HG02870 (cell line): ENCODE data around the gene GLCE.

Source experiments
- ATAC-seq: cut with Tn5 transposase; IDR thresholded peaks from one replicate; pipeline ENCODE4 v1.9.1; 2021; ENCODE audit warnings: mild to moderate bottlenecking, moderate library complexity; ENCODE audit not compliant: unreplicated experiment

The GLCE gene

GRCh38 chr15:69314131-69314530 is 153.7 kb downstream of the GLCE start:
- no peak for ATAC-seq

DNA sequence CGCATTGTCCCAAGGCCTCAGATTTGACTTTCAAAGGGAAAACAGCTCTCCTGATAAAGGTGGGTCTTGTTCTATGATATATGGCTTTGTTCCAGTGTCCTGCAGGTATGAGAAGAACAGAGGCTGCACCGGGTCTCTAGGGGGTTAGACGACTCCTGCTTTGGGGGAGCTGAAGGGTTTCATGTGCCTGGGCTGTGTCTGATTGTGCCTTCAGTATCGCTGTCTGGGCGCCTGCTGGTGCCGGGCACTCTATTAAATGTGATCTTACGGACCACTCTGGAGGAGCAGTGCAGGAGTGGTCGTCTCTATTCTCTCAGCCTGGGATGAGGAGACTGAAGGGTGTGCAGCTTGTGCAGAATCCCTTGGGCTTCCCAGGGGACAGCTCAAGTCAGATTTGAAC is 154.3 kb downstream of the GLCE start:
- no peak for ATAC-seq

GRCh38 chr15:69315402-69316110 is 155.1 kb downstream of the GLCE start:
- ATAC-seq: no peak

DNA sequence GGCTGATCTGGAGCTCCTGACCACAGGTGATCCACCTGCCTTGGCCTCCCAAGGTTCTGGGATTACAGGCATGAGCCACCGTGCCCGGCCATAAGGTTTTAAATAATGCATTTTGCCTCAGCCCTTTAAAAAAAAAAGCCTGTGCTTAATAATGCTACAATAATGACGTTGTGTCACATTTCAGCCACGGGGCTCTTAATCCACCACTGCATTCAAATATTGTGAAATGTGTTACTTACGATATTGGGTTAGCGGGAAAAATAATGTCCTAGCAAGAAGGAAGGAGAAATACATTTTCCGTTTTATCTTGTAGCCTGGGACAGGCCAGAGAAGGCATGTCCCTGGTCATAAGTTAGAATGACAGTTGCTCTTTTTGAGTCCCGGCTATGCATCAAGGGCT is 155.9 kb downstream of the GLCE start:
- no peak for ATAC-seq

DNA sequence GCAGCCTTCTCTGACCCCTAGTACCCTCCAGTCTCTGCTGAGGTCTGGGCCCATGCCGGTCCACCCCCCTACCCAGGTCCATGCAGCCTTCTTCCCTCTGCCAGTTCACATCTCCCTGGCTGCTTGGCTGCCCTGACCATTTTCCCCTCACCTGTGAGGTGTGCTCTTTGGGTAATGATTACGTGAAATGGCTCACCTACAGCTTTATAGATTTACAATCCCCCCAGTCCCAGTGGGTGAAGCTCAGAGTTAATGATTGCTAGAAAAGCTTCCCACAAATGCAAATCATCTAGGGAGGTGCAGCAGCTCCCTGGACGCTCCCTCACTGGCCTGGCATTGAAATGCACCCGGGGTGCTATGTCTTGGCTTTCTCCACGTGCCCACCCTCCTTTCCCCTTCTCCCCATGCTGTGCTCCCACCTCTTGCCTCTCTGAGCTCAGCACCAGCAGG is 157.0 kb downstream of the GLCE start:
- ATAC-seq: no peak

DNA sequence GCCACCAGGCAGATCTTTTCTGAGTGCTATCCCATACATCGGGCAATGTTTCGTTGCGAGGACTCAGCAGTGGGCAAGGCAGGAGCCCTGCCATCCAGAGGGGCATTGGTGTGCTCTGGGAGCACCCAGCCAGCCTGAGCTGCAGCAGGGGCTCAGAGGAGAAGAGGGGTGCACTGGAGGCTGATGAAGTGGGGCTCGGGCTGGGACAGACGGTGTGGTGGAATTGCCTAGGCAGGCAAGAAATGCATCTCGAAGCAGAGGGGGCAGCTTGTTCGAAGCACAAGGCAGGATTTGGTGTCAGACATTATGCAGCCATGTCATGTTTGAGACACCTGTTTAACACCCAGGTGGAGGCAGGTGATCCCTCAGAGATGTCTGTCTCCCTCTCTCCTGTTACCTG is 157.6 kb downstream of the GLCE start:
- ATAC-seq: no peak

DNA sequence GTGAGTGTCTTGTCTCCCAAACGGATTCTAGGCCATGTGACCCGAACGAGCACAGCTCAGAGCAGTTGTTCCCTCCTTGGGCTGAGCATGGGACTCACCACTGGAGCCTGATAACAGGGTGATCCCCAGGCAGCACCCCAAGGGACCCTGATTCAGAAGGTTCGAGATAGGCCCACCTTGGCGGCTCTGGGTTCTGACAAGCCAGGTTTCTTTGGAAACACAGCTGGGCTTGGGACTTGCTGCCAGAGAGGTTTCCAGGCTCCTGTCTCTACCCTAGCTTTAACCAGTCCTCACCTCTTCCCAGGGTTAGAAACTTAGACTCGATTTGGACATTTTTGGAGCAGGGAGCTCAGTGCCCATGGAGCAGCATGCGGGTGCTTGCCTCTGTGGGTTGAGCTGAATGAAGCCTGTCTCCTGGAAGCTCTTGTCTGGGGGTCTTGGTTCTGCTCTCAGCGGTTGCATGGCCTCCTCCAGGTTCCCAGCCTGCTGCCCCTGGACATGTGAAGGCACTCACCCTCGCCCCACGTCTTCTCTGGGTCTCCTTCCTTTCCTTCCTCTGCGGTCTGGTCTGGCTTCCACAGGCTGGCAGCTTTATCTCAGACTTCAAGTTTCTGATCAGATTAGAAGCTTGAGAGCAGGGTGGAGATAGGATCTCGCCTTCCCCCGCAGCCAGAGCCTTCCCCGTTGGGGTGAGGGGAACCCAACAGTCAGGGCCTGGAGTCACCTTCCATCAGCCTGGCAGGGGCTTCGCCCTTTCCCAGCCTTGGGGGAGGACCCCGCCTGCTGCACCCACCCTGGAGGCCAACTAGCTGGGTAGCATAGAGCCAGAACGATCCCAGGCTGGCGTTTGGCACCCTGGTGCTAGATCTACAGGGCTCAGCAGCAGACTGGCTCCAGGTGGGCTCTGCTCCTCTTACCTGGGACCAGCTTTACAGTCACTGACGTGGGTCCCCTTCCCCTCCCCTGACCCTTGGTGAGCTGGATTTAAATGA is 159.2 kb downstream of the GLCE start:
- ATAC-seq: no peak

GRCh38 chr15:69320977-69321554 is 160.6 kb downstream of the GLCE start:
- no peak for ATAC-seq
